GM23248 (cell line): ENCODE results near the gene ELF3. TPM values are rescaled to one million over a fixed set of nuclear protein-coding genes. Genes with fewer than 3 reads are reported as not detected.
"Not testable (repeated sequence)": the region's sequence is repeated elsewhere in the genome, so short reads cannot be mapped to it uniquely, and the experiment has no call there.

ENCODE experiments used
- DNase-seq: peaks from one replicate; pipeline ENCODE4 v3.0.0-alpha.2; 2015
- H2AFZ ChIP-seq: fragments of 200-600 bp; sonication (generic); 2 replicates; pipeline ENCODE4 v1.6.1; 2016; ENCODE audit warnings: antibody characterized with exemption
- H3F3A ChIP-seq: fragments of 200-600 bp; sonication (generic); 2 replicates; pipeline ENCODE4 v1.6.1; 2016; ENCODE audit warnings: mild to moderate bottlenecking, antibody characterized with exemption, mixed run types; ENCODE audit not compliant: insufficient read depth
- H3K27ac ChIP-seq: fragments of 200-600 bp; sonication (generic); 2 replicates; pipeline ENCODE4 v1.5.1; 2016; ENCODE audit warnings: mild to moderate bottlenecking
- H3K27me3 ChIP-seq: fragments of 200-600 bp; sonication (generic); replicated peaks from 2 replicates; pipeline ENCODE4 v1.6.1; 2016; ENCODE audit warnings: mild to moderate bottlenecking; ENCODE audit not compliant: insufficient read depth
- H3K36me3 ChIP-seq: fragments of 200-600 bp; sonication (generic); 2 replicates; pipeline ENCODE4 v1.6.1; 2016; ENCODE audit warnings: low read depth, mild to moderate bottlenecking
- H3K4me1 ChIP-seq: fragments of 200-600 bp; sonication (generic); 2 replicates; pipeline ENCODE4 v1.6.1; 2016; ENCODE audit warnings: mild to moderate bottlenecking; ENCODE audit not compliant: insufficient read depth
- H3K4me2 ChIP-seq: fragments of 200-600 bp; sonication (generic); one replicate; pipeline ENCODE4 v1.6.1; 2016; ENCODE audit warnings: mild to moderate bottlenecking; ENCODE audit not compliant: unreplicated experiment
- H3K4me3 ChIP-seq: fragments of 200-600 bp; sonication (generic); 2 replicates; pipeline ENCODE4 v1.5.1; 2016; ENCODE audit warnings: mild to moderate bottlenecking
- H3K79me2 ChIP-seq: fragments of 200-600 bp; sonication (generic); 2 replicates; pipeline ENCODE4 v1.6.1; 2016; ENCODE audit warnings: mild to moderate bottlenecking; ENCODE audit not compliant: insufficient read depth
- H3K9ac ChIP-seq: fragments of 200-600 bp; sonication (generic); 2 replicates; pipeline ENCODE4 v1.6.1; 2016; ENCODE audit warnings: mild to moderate bottlenecking
- H3K9me2 ChIP-seq: fragments of 200-600 bp; sonication (generic); 2 replicates; pipeline ENCODE4 v1.6.1; 2016; ENCODE audit warnings: mixed run types, mild to moderate bottlenecking, moderate library complexity; ENCODE audit not compliant: insufficient read depth
- H3K9me3 ChIP-seq: fragments of 200-600 bp; sonication (generic); one replicate; pipeline ENCODE4 v1.6.1; 2017; ENCODE audit warnings: low read depth
- H4K20me1 ChIP-seq: fragments of 200-600 bp; sonication (generic); 2 replicates; pipeline ENCODE4 v1.6.0; 2016; ENCODE audit not compliant: insufficient read depth
- EZH2 ChIP-seq: fragments of 200-600 bp; sonication (generic); IDR thresholded peaks from 2 replicates; pipeline ENCODE4 v1.6.1; 2018; ENCODE audit warnings: antibody characterized with exemption, mild to moderate bottlenecking; ENCODE audit not compliant: insufficient read depth, poor library complexity, severe bottlenecking
- EZH2phosphoT487 ChIP-seq: fragments of 200-600 bp; sonication (generic); IDR thresholded peaks from 2 replicates; pipeline ENCODE4 v1.6.1; 2018; ENCODE audit warnings: antibody characterized with exemption, moderate library complexity, mild to moderate bottlenecking, low read depth; ENCODE audit not compliant: insufficient read depth
- WGBS, 2 experiments: methylation state at CpG; one replicate each; pipeline ENCODE4 v1.1.6; 2015 to 2017; ENCODE audit warnings: low lambda C conversion rate in 2 of 2, low coverage in 1 of 2; ENCODE audit errors: missing lambda C conversion rate in 2 of 2; 5-methylcytosine and 5-hydroxymethylcytosine counted together
- in situ Hi-C: fragments of 300-500 bp; cut with MboI; formaldehyde crosslinking; loops from 2 replicates; pipeline ENCODE4 v1.15.0; 2020
- polyA plus RNA-seq: library from polyadenylated mRNA; unstranded; fragments of >200 nt; fragmentation: Nextera tagmentation; extraction: Ambion mirVana; gene quantifications from 2 replicates; pipeline ENCODE4 v1.2.1, GENCODE V29; 2016
- total RNA-seq: library from RNA; depleted of rRNA; stranded (reverse); fragments of >200 nt; shearing (Covaris generic); gene quantifications from 2 replicates; pipeline ENCODE4 v1.2.3, GENCODE V29; 2014

Gene ELF3
- total and polyA plus RNA-seq, 2 experiments from 2014 or later: not detected

DNA sequence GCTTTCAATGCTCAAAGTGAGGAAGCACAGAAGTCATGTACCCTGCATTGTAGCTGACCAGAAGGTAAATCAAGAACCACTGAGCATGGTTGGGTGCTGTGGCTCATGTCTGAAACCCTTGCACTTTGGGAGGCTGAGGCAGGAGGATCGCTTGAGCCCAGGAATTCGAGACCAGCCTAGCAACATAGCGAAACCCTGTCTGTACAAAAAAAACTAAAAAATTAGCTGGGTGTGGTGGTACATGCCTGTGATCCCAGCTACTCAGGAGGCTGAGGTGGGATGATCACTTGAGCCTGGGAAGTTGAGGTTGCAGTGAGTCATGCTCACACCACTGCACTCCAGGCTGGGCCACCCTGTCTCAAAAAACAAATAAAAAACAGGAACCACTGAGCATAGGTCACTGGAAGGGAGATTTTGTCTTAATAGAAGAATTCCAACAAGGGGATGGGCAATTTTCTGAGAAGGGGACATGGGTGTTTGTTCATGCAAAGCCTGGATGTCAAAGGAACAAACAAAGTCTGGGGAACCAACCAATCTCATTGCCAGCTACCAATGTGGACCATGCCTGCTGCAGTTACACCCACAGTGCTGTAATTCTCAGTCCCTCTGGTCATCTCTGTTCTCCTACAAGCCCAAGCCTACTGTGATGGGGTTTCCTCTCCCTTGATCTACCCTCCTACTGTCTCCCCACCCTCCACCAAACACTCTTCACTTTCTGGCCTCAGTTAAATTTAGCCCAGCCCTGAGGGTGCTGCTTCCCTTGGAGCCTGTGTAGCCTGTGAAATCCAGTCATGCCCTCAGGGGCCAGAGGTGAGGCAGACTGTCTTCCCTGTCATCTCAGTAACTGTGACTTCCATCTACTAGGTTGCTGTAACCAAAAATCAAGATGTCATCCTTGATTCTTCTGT lies 47.9 kb downstream of the ELF3 start:
- H3K36me3 ChIP-seq: no peaks in the 10 kb centered on the region
- TF ChIP-seq EZH2 (no peak), EZH2phosphoT487 (no peak)
- 92 to 97% methylated on average over 3 of the region's 3 CpGs for WGBS, 2 experiments

DNA sequence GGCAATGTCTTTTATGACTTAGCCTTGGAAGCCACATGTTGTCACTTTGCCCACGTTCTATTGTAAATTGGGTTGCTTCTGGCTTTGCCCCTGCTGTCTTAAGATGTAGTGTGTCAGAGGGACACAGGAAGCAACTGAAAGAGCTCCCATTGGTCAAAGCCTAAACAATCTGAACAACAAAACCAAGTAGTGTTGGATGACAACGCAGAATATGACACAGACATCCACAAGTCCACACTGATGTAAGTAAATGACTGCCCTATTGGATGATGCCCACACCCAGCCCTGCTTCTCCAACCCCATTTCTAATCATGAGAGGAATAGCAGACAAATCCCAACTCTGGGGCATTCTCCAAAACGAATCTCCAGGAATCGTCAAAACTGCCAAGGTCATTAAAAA lies 50.7 kb downstream of the ELF3 start:
- H2AFZ ChIP-seq: no peak overlapping the region
- no peaks in the 10 kb centered on the region for H3K36me3 ChIP-seq
- H3F3A ChIP-seq: no peaks in the 10 kb centered on the region
- H3K27ac ChIP-seq: no peak overlapping the region
- no peaks in the 10 kb centered on the region for H3K79me2 ChIP-seq
- DNase-seq: no peak
- no peaks in the 10 kb centered on the region for H3K9me2 ChIP-seq
- H3K27me3 ChIP-seq: no peaks in the 10 kb centered on the region; the same call in 1 of the 2 replicates
- no peaks in the 10 kb centered on the region for H3K4me1 ChIP-seq
- in situ Hi-C loops: no loop called here
- H4K20me1 ChIP-seq: no peaks in the 10 kb centered on the region
- TF ChIP-seq EZH2phosphoT487 (no peak), EZH2 (no peak)
- 68 to 69% methylated on average over 4 of the region's 4 CpGs for WGBS, 2 experiments
- H3K4me2 ChIP-seq: no peak overlapping the region
- H3K9ac ChIP-seq: no peak overlapping the region
- no peaks in the 10 kb centered on the region for H3K9me3 ChIP-seq
- no peak overlapping the region for H3K4me3 ChIP-seq

More for the DNA sequence above, 47.9 kb downstream of the ELF3 start:
- Histone ChIP-seq H3F3A (no peaks in the 10 kb centered on the region), H3K27me3 (no peaks in the 10 kb centered on the region; the same call in 1 of the 2 replicates), H2AFZ (no peak overlapping the region), H3K27ac (no peak overlapping the region), H3K4me2 (no peak overlapping the region), H3K79me2 (no peaks in the 10 kb centered on the region), H3K4me1 (no peaks in the 10 kb centered on the region), H3K4me3 (no peak overlapping the region), H4K20me1 (no peaks in the 10 kb centered on the region), H3K9ac (no peak overlapping the region), H3K9me2 (no peaks in the 10 kb centered on the region), H3K9me3 (no peaks in the 10 kb centered on the region)
- in situ Hi-C loops: no loop called here
- DNase-seq: peak; percentile 41

DNA sequence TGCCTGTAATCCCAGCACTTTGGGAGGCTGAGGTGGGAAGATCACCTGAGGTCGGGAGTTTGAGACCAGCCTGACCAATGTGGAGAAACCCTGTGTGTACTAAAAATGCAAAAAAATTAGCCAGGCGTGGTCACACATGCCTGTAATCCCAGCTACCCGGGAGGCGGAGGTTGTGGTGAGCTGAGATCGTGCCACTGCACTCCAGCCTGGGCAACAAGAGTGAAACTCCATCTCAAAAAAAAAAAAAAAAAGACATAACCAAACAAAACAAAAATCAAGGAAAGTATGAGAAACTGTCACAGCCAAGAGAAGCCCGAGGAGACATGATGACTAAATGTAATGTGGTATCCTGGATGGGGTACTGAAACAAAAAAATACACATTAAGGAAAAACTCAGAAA lies 51.4 kb downstream of the ELF3 start:
- DNase-seq, H3K4me2 ChIP-seq, H3K9me2 ChIP-seq, H4K20me1 ChIP-seq, H3K4me3 ChIP-seq, H3K9me3 ChIP-seq, H3K79me2 ChIP-seq, H3K9ac ChIP-seq, in situ Hi-C loops, H3K36me3 ChIP-seq, H3K27ac ChIP-seq, H3K4me1 ChIP-seq, H2AFZ ChIP-seq, H3F3A ChIP-seq, H3K27me3 ChIP-seq: not testable (repeated sequence)
- WGBS, 2 experiments: 54 to 63% methylated on average over 6 of the region's 6 CpGs

DNA sequence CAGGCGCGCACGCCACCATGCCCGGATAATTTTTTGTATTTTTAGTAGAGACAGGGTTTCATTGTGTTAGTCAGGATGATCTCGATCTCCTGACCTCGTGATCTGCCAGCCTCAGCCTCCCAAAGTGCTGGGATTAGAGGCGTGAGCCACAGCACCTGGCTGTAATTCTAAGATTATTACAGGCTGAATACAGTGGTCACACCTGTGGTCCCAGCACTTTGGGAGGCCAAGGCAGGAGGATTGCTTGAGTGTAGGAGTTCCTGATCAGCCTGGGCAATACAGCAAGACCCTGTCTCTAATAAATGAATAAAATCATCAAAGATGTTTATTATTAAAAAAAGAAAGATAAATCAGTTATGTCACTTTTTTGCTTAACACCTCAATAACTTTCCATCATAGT lies 52.2 kb downstream of the ELF3 start:
- H3K79me2 ChIP-seq, DNase-seq, H3K4me2 ChIP-seq, H4K20me1 ChIP-seq, H3K9ac ChIP-seq, H3K27ac ChIP-seq, H3K4me1 ChIP-seq, H3K9me2 ChIP-seq, H3K9me3 ChIP-seq, H3K27me3 ChIP-seq, H2AFZ ChIP-seq, H3K36me3 ChIP-seq, in situ Hi-C loops, H3F3A ChIP-seq, H3K4me3 ChIP-seq: not testable (repeated sequence)
- 77 to 83% methylated on average over 7 of the region's 7 CpGs for WGBS, 2 experiments

DNA sequence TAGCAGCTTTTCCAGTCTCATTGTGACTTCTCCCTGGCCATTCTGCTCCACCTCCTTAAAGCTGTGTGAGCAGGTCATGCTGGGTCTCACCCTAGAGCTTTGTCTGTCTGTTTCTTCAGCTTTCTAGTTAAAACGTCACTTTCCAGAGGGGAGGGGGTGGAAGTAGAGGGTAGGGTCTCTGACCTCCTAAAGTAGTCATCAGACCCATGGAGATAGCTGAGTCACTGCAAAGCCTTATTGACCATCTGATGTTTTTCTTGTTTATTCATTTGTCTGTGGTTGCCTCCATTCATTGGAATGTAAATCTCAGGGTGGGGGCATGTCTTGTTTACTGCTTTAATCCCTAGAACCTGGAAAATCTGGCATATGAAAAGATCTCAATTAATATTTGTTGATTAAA lies 52.7 kb downstream of the ELF3 start:
- in situ Hi-C loops: no loop called here
- no peak for TF ChIP-seq EZH2phosphoT487
- no peak for TF ChIP-seq EZH2
- Histone ChIP-seq H3K79me2 (no peaks in the 10 kb centered on the region), H3K4me2 (no peak overlapping the region), H3K27ac (no peak overlapping the region), H3K9me3 (no peaks in the 10 kb centered on the region), H2AFZ (no peak overlapping the region), H3K9ac (no peak overlapping the region), H3F3A (no peaks in the 10 kb centered on the region), H4K20me1 (no peaks in the 10 kb centered on the region), H3K36me3 (no peaks in the 10 kb centered on the region), H3K9me2 (no peaks in the 10 kb centered on the region), H3K27me3 (no peaks in the 10 kb centered on the region; the same call in 1 of the 2 replicates), H3K4me1 (no peaks in the 10 kb centered on the region), H3K4me3 (no peak overlapping the region)
- no peak for DNase-seq
- 23 to 50% methylated on average over 1 of the region's 1 CpG for WGBS, 2 experiments

DNA sequence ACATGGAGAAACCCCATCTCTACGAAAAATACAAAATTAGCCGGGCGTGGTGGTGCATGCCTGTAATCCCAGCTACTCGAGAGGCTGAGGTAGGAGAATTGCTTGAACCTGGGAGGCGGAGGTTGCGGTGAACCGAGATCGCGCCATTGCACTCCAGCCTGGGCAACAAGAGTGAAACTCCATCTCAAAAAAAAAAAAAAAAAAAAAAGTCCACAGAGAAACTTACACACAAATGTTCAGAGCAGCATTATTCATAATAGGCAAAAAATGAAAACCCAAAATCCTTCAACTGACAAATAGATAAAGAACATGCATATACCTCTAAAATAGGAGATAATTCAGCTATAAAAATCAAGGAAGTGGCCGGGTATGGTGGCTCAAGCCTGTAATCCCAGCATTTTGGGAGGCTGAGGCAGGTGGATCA lies 54.5 kb downstream of the ELF3 start:
- H3K9ac ChIP-seq, H4K20me1 ChIP-seq, in situ Hi-C loops, H3K4me1 ChIP-seq, H3K9me3 ChIP-seq, H3K9me2 ChIP-seq, H3K4me2 ChIP-seq, DNase-seq, H3K27me3 ChIP-seq, H3K36me3 ChIP-seq, H2AFZ ChIP-seq, H3K79me2 ChIP-seq, H3K27ac ChIP-seq, H3K4me3 ChIP-seq, H3F3A ChIP-seq: not testable (repeated sequence)
- WGBS, 2 experiments: 80 to 81% methylated on average over 9 to 10 of the region's 10 CpGs
